ENCODE data around the gene FAM171A1.

DNA sequence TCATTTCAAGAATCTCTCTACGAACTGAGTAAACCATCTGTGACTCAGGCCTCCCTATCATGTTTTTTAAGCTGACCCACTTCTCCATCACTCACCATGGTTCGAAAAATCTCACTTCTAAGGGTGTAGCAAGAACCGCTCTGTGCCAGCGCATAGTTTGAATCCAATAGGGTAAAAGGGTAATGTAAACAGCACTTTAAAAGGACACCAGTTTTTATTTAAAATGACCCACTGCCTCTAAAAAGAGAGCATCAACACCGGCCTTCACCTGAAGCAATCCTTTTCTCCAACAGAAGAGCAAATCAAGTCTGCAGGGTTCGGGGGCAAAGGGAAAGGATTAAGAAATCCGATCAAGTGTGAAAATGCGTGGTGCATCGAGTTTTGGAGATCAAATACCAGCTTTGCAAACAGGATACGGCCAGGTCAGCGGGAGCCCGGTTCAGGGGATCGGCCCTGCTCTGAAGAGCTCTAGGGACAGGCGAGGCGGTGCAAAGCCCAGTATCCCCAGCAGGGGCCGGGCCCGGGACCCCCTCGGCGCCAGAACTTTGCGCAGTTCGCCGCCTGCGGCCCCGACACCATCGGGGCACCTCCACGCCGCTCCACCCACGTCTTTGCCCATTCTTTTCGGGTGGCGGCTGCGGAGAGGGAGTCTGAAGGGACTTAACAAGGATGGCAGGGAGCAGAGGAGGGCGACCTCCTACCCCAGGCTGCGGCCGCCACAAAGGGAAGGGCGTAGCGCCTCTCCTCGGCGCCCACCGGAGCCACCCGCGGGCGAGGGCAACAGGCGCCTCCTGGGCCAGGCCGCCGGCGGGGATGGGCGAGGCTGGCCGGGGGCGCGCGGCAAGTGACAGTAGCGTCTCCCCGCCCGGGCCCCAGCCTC lies 203.4 kb downstream of the FAM171A1 start:
- TF ChIP-seq EZH2 (optimal IDR thresholded peaks at IDR 0.05; ENCODE audit: low read depth, low read length) = no peak
- TF ChIP-seq, protein P1, sequence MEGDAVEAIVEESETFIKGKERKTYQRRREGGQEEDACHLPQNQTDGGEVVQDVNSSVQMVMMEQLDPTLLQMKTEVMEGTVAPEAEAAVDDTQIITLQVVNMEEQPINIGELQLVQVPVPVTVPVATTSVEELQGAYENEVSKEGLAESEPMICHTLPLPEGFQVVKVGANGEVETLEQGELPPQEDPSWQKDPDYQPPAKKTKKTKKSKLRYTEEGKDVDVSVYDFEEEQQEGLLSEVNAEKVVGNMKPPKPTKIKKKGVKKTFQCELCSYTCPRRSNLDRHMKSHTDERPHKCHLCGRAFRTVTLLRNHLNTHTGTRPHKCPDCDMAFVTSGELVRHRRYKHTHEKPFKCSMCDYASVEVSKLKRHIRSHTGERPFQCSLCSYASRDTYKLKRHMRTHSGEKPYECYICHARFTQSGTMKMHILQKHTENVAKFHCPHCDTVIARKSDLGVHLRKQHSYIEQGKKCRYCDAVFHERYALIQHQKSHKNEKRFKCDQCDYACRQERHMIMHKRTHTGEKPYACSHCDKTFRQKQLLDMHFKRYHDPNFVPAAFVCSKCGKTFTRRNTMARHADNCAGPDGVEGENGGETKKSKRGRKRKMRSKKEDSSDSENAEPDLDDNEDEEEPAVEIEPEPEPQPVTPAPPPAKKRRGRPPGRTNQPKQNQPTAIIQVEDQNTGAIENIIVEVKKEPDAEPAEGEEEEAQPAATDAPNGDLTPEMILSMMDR (IDR thresholded peaks at IDR 0.05; ENCODE audit: low read length) = peak; percentile 48
- TF ChIP-seq EZH2phosphoT487 (IDR thresholded peaks at IDR 0.05; ENCODE audit: low read length) = no peak
